ENCODE results near the gene SPATA2L.
"Not testable (repeated sequence)": the region's sequence is repeated elsewhere in the genome, so short reads cannot be mapped to it uniquely, and the experiment has no call there.

The SPATA2L gene

GRCh38 chr16:89700100-89700648, 1.3 kb downstream of the SPATA2L start:
- Histone ChIP-seq H3K9ac (ENCODE audit: low read length) (peak overlapping the region; percentile 65), H3K36me3 (ENCODE audit: low read length) (no peaks in the 10 kb centered on the region), H3K27me3 (ENCODE audit: low read length) (no peaks in the 10 kb centered on the region), H3F3A (ENCODE audit: insufficient read depth) (no peaks in the 10 kb centered on the region), H3K79me2 (ENCODE audit: insufficient read depth, low read length) (no peaks in the 10 kb centered on the region), H3K4me2 (ENCODE audit: low read depth, low read length, poor library complexity, severe bottlenecking) (peak overlapping the region; percentile 52), H2AFZ (ENCODE audit: low read depth, low read length, severe bottlenecking) (no peak overlapping the region), H3K27ac (ENCODE audit: low read depth, low read length) (peak overlapping the region; percentile 57), H4K20me1 (ENCODE audit: low read depth, low read length) (no peaks in the 10 kb centered on the region; the same call in 1 of the 2 replicates), H3K4me3 (ENCODE audit: insufficient read depth, low read length, poor library complexity, severe bottlenecking) (peak overlapping the region; percentile 57), H3K9me3 (ENCODE audit: insufficient read depth, low read length) (no peaks in the 10 kb centered on the region), H3K9me2 (replicated peaks; ENCODE audit: insufficient read depth, low read length) (no peaks in the 10 kb centered on the region)
- TF ChIP-seq EZH2phosphoT487 (conservative IDR thresholded peaks at IDR 0.05; ENCODE audit: low read length) (no peak), CTCF (IDR thresholded peaks at IDR 0.05; ENCODE audit: insufficient read depth, low read length, poor library complexity, severe bottlenecking) (peak; percentile 53)

GRCh38 chr16:89699629-89700099, 1.8 kb downstream of the SPATA2L start:
- not testable (repeated sequence) for H3K9ac ChIP-seq (ENCODE audit: low read length); H4K20me1 ChIP-seq (ENCODE audit: low read depth, low read length); H3K27ac ChIP-seq (ENCODE audit: low read depth, low read length)

GRCh38 chr16:89698717-89699116, 2.8 kb downstream of the SPATA2L start:
- not testable (repeated sequence) for H2AFZ ChIP-seq (ENCODE audit: low read depth, low read length, severe bottlenecking); H3K79me2 ChIP-seq (ENCODE audit: insufficient read depth, low read length); H3K9me3 ChIP-seq (ENCODE audit: insufficient read depth, low read length); H4K20me1 ChIP-seq (ENCODE audit: low read depth, low read length); H3K4me3 ChIP-seq (ENCODE audit: insufficient read depth, low read length, poor library complexity, severe bottlenecking); H3K36me3 ChIP-seq (ENCODE audit: low read length); H3K27me3 ChIP-seq (ENCODE audit: low read length); H3K4me2 ChIP-seq (ENCODE audit: low read depth, low read length, poor library complexity, severe bottlenecking); H3K9ac ChIP-seq (ENCODE audit: low read length); H3K9me2 ChIP-seq (replicated peaks; ENCODE audit: insufficient read depth, low read length); H3K27ac ChIP-seq (ENCODE audit: low read depth, low read length); H3F3A ChIP-seq (ENCODE audit: insufficient read depth)

More at GRCh38 chr16:89699629-89700099, 1.8 kb downstream of the SPATA2L start:
- not testable (repeated sequence) for H3K4me3 ChIP-seq (ENCODE audit: insufficient read depth, low read length, poor library complexity, severe bottlenecking); H3K9me3 ChIP-seq (ENCODE audit: insufficient read depth, low read length); H3K79me2 ChIP-seq (ENCODE audit: insufficient read depth, low read length); H3K36me3 ChIP-seq (ENCODE audit: low read length); H2AFZ ChIP-seq (ENCODE audit: low read depth, low read length, severe bottlenecking); H3K27me3 ChIP-seq (ENCODE audit: low read length); H3K9me2 ChIP-seq (replicated peaks; ENCODE audit: insufficient read depth, low read length); H3F3A ChIP-seq (ENCODE audit: insufficient read depth)
- peak overlapping the region; percentile 52 for H3K4me2 ChIP-seq (ENCODE audit: low read depth, low read length, poor library complexity, severe bottlenecking)

- H3F3A ChIP-seq (ENCODE audit: insufficient read depth) = no peaks in the 10 kb centered on the region
- no peak overlapping the region for H2AFZ ChIP-seq (ENCODE audit: low read depth, low read length, severe bottlenecking)
- no peaks in the 10 kb centered on the region for H3K36me3 ChIP-seq (ENCODE audit: low read length)
- TF ChIP-seq CTCF (IDR thresholded peaks at IDR 0.05; ENCODE audit: insufficient read depth, low read length, poor library complexity, severe bottlenecking) = no peak
- TF ChIP-seq EZH2phosphoT487 (conservative IDR thresholded peaks at IDR 0.05; ENCODE audit: low read length) = no peak
- no peaks in the 10 kb centered on the region; the same call in 1 of the 2 replicates for H4K20me1 ChIP-seq (ENCODE audit: low read depth, low read length)
- no peaks in the 10 kb centered on the region for H3K27me3 ChIP-seq (ENCODE audit: low read length)
- no peak overlapping the region for H3K4me2 ChIP-seq (ENCODE audit: low read depth, low read length, poor library complexity, severe bottlenecking)
- H3K4me3 ChIP-seq (ENCODE audit: insufficient read depth, low read length, poor library complexity, severe bottlenecking) = no peak overlapping the region
- no peak overlapping the region for H3K27ac ChIP-seq (ENCODE audit: low read depth, low read length)
- H3K79me2 ChIP-seq (ENCODE audit: insufficient read depth, low read length) = no peaks in the 10 kb centered on the region
- no peaks in the 10 kb centered on the region for H3K9me2 ChIP-seq (replicated peaks; ENCODE audit: insufficient read depth, low read length)
- H3K9ac ChIP-seq (ENCODE audit: low read length) = no peak overlapping the region
- no peaks in the 10 kb centered on the region for H3K9me3 ChIP-seq (ENCODE audit: insufficient read depth, low read length)
Observed at GRCh38 chr16:89697616-89698331, 3.7 kb downstream of the SPATA2L start.
